Activated T-helper 2 cell treated with anti-CD3 and anti-CD28 coated beads, Interferon-gamma antibody, Interleukin-2, Interleukin-4, amounts not matched to agents 10 μg/mL and 5 μg/mL and 100 μg/mL, durations not matched to agents 14 hours and 24 hours and 36 hours (primary cell): Measurements from ENCODE around the gene ITGB7. TPM values are rescaled to one million over a fixed set of nuclear protein-coding genes. Genes with fewer than 3 reads are reported as not detected.
"Not testable (repeated sequence)": the region's sequence is repeated elsewhere in the genome, so short reads cannot be mapped to it uniquely, and the experiment has no call there.

ENCODE experiments used
- DNase-seq: peaks from one replicate; pipeline ENCODE4 v3.0.0; 2021; ENCODE audit warnings: low spot score
- H3K27ac Mint-ChIP-seq: one replicate; pipeline ENCODE4 v1.8.0; 2021; ENCODE audit warnings: mixed read lengths
- H3K27me3 Mint-ChIP-seq: one replicate; pipeline ENCODE4 v1.8.0; 2021; ENCODE audit warnings: low read depth, mixed read lengths
- H3K36me3 Mint-ChIP-seq: one replicate; pipeline ENCODE4 v1.8.0; 2021; ENCODE audit warnings: low read depth, mixed read lengths
- H3K4me1 Mint-ChIP-seq: one replicate; pipeline ENCODE4 v1.8.0; 2021; ENCODE audit warnings: low read depth, mixed read lengths
- H3K4me3 Mint-ChIP-seq: one replicate; pipeline ENCODE4 v1.8.0; 2021; ENCODE audit warnings: low read depth, mild to moderate bottlenecking, moderate library complexity, mixed read lengths
- H3K9me3 Mint-ChIP-seq: one replicate; pipeline ENCODE4 v1.8.0; 2021; ENCODE audit warnings: mixed read lengths
- intact Hi-C: fragments of 100-400 bp; cut with micrococcal nuclease; formaldehyde crosslinking; loops from one replicate; pipeline ENCODE4 v1.15.1; 2023
- total RNA-seq: library from RNA; stranded (reverse); gene quantifications from 2 replicates; pipeline ENCODE4 v1.2.3, GENCODE V29; 2022

The ITGB7 gene
- total RNA-seq, 1 donor from 2014 or later, result 208 TPM

DNA sequence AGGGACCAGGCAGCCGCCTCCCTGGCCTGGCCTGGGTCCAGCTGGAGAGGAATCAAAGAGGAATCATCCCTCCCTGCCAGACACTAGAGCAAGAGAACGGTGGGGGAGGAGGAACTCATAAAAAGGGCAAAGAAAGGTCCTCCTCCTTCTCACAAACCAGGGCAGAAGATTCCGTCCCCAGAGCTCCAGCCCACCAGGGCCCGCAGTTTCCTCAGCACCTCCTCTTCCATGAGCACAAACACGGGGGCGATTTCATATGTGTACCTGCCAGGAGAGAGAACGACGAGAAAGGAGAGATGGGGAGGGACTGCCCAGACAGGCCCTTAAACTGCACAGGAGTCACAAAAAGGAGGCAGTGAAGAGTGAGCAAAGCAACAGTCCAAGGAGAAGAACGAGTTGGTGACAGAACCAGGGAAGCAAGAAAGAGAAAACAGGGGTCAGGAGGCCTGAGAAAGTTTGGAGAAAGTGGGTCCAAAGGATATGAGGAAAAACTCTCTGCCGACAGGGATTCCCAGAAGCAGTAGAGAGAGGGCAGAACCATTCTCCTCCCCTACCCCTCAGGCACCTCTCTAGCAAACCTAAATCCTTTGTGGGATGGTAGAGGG, 35.2 kb downstream of the ITGB7 start:
- Mint-ChIP-seq H3K36me3 (no peaks in the 10 kb centered on the region), H3K27ac (no peak overlapping the region), H3K4me1 (peaks cover 10% of the 10 kb centered on the region), H3K9me3 (no peaks in the 10 kb centered on the region), H3K27me3 (no peaks in the 10 kb centered on the region), H3K4me3 (no peak overlapping the region)
- DNase-seq, result no peak
- intact Hi-C loops, result no loop called here

- H3K4me3 Mint-ChIP-seq, result no peak overlapping the region
- intact Hi-C loops, result no loop called here
- H3K27me3 Mint-ChIP-seq, result no peaks in the 10 kb centered on the region
- no peak for DNase-seq
- H3K9me3 Mint-ChIP-seq, result no peaks in the 10 kb centered on the region
- no peaks in the 10 kb centered on the region for H3K36me3 Mint-ChIP-seq
- peaks cover 10% of the 10 kb centered on the region for H3K4me1 Mint-ChIP-seq
- H3K27ac Mint-ChIP-seq, result no peak overlapping the region
These were observed 36.0 kb downstream of the ITGB7 start for GRCh38 chr12:53170876-53171724.

DNA sequence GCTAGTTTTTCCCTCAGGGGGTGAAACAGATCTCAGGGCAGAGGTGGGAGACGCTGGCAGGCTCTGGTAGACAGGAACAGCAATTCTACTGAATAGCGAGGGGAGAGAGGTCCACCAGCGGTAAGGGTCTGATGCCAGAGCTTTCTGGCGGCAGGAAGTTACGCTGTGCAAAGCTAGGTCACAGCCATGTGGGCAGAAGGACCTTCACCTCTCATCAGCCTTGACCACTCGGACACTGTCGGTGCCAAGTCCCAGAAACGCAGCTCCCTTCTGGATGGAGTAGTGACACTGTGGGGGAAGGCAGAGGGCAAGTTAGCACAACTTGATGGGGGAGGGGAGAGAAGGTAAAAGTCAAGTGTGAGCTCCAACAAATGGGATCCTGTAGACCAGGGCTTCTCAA, 36.8 kb downstream of the ITGB7 start:
- H3K27me3 Mint-ChIP-seq, result no peaks in the 10 kb centered on the region
- H3K9me3 Mint-ChIP-seq, result no peaks in the 10 kb centered on the region
- no peak overlapping the region for H3K4me3 Mint-ChIP-seq
- peaks cover 3% of the 10 kb centered on the region for H3K4me1 Mint-ChIP-seq
- DNase-seq, result no peak
- intact Hi-C loops, result no loop called here
- no peak overlapping the region for H3K27ac Mint-ChIP-seq
- no peaks in the 10 kb centered on the region for H3K36me3 Mint-ChIP-seq

GRCh38 chr12:53169644-53170043, 37.4 kb downstream of the ITGB7 start:
- Mint-ChIP-seq H3K4me3 (no peak overlapping the region), H3K27me3 (no peaks in the 10 kb centered on the region), H3K27ac (no peak overlapping the region), H3K9me3 (no peaks in the 10 kb centered on the region), H3K4me1 (no peaks in the 10 kb centered on the region), H3K36me3 (no peaks in the 10 kb centered on the region)
- intact Hi-C loops, result no loop called here
- no peak for DNase-seq

- no peaks in the 10 kb centered on the region for H3K4me1 Mint-ChIP-seq
- H3K9me3 Mint-ChIP-seq, result no peaks in the 10 kb centered on the region
- H3K27me3 Mint-ChIP-seq, result no peaks in the 10 kb centered on the region
- no peak overlapping the region for H3K4me3 Mint-ChIP-seq
- DNase-seq, result no peak
- H3K27ac Mint-ChIP-seq, result no peak overlapping the region
- no peaks in the 10 kb centered on the region for H3K36me3 Mint-ChIP-seq
- intact Hi-C loops, result no loop called here
These were observed 40.2 kb downstream of the ITGB7 start for GRCh38 chr12:53166837-53167236.

- H3K36me3 Mint-ChIP-seq, H3K27me3 Mint-ChIP-seq, H3K9me3 Mint-ChIP-seq, H3K4me1 Mint-ChIP-seq, DNase-seq, intact Hi-C loops, H3K4me3 Mint-ChIP-seq, H3K27ac Mint-ChIP-seq: not testable (repeated sequence)
These were observed 44.0 kb downstream of the ITGB7 start for GRCh38 chr12:53163008-53163407.

DNA sequence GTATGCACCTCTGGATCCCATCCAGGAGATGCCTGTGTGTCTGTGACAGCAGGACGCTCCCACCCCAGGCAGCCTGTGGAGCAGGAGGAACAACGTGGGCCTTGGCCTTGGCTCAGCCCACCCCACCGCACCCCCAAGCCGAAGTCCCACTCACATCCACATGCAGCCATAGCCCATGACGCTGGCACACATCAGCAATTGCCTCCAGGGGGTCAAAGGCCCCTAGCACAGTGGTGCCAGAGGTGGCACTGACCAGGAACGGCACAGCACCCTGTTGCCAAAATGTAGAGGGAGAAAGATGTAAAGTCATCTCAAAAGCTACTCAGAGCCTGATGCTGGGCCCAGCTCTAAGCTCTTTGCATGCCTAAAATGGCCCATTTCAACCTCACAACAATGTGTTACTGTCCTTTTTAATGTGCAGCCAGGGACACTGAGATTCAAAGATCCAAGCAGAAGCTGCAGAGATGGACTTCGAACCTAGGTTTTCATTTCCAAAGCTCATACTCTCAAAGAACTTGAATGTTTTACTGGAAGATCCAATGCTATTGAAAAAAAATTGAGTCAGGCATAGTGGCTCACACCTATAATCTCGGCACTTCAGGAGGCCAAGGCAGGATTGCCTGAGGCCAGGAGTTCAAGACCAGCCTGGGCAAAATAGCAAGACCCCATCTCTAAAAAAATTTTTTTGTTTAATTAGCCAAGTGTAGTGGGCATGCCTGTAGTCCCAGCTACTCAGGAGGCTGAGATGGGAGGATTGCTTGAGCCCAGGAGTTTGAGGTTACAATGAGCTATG, 45.7 kb downstream of the ITGB7 start:
- Mint-ChIP-seq H3K4me3 (no peak overlapping the region), H3K9me3 (no peaks in the 10 kb centered on the region), H3K27ac (no peak overlapping the region), H3K27me3 (no peaks in the 10 kb centered on the region), H3K36me3 (no peaks in the 10 kb centered on the region), H3K4me1 (peaks cover 7% of the 10 kb centered on the region)
- intact Hi-C loops, result no loop called here
- no peak for DNase-seq

- Mint-ChIP-seq H3K9me3 (no peaks in the 10 kb centered on the region), H3K4me1 (peaks cover 7% of the 10 kb centered on the region), H3K27me3 (no peaks in the 10 kb centered on the region), H3K4me3 (no peak overlapping the region), H3K36me3 (no peaks in the 10 kb centered on the region), H3K27ac (no peak overlapping the region)
- intact Hi-C loops, result no loop called here
- DNase-seq, result no peak
These were observed 46.4 kb downstream of the ITGB7 start for GRCh38 chr12:53160673-53161072.

DNA sequence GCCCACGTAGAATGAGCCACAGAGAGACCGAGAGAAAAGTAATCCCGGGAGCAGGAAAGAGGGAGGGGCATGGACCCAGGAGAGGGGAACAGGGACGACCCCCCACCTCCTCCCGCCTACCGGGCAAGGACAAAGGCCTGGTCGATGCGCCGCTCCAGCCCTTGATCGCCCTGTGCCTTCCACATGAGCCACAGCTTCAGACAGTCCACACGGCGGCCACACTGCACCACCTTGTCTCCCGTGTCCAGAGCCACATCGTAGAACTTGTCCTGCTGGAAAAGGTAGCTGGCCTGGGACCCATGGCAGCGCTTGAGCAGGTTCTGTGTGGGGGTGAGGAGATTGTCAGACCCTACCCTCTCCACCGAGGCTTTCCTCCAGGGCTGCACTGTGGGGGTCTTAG, 47.1 kb downstream of the ITGB7 start:
- Mint-ChIP-seq H3K27ac (no peak overlapping the region), H3K4me3 (no peak overlapping the region)
- intact Hi-C loops, result loop anchor here (1.0 to 5.0 kb wide), 4 partner anchors 30 to 261 kb away; no protein-coding TSS in a partner anchor

GRCh38 chr12:53159195-53159839, 47.7 kb downstream of the ITGB7 start:
- H3K9me3 Mint-ChIP-seq, result no peaks in the 10 kb centered on the region
- intact Hi-C loops, result loop anchor here (1.0 to 5.0 kb wide), 4 partner anchors 31 to 262 kb away; no protein-coding TSS in a partner anchor
- peak; percentile 83 for DNase-seq
- H3K4me1 Mint-ChIP-seq, result peaks cover 7% of the 10 kb centered on the region
- H3K4me3 Mint-ChIP-seq, result no peak overlapping the region
- H3K27ac Mint-ChIP-seq, result peak overlapping the region; percentile 62
- H3K36me3 Mint-ChIP-seq, result no peaks in the 10 kb centered on the region
- H3K27me3 Mint-ChIP-seq, result no peaks in the 10 kb centered on the region

More for the DNA sequence above, 47.1 kb downstream of the ITGB7 start:
- Mint-ChIP-seq H3K9me3 (no peaks in the 10 kb centered on the region), H3K36me3 (no peaks in the 10 kb centered on the region), H3K27me3 (no peaks in the 10 kb centered on the region), H3K4me1 (peaks cover 7% of the 10 kb centered on the region)
- DNase-seq, result no peak

GRCh38 chr12:53152390-53152789, 54.7 kb downstream of the ITGB7 start:
- intact Hi-C loops, result no loop called here
- DNase-seq, result no peak
- no peaks in the 10 kb centered on the region for H3K4me1 Mint-ChIP-seq
- H3K27ac Mint-ChIP-seq, result no peak overlapping the region
- no peak overlapping the region for H3K4me3 Mint-ChIP-seq
- no peaks in the 10 kb centered on the region for H3K9me3 Mint-ChIP-seq
- no peaks in the 10 kb centered on the region for H3K36me3 Mint-ChIP-seq
- H3K27me3 Mint-ChIP-seq, result peaks cover 3% of the 10 kb centered on the region

- Mint-ChIP-seq H3K36me3 (no peaks in the 10 kb centered on the region), H3K9me3 (no peaks in the 10 kb centered on the region), H3K27ac (no peak overlapping the region), H3K4me1 (no peaks in the 10 kb centered on the region), H3K27me3 (peaks cover 3% of the 10 kb centered on the region), H3K4me3 (no peak overlapping the region)
- intact Hi-C loops, result no loop called here
- DNase-seq, result no peak
These were observed 56.0 kb downstream of the ITGB7 start for GRCh38 chr12:53151039-53151438.
